ENCODE data around the gene MXRA5.

MXRA5 gene

GRCh38 chrX:3326681-3327080 is 19.8 kb downstream of the MXRA5 start:
- Histone ChIP-seq H3K9ac (ENCODE audit: insufficient read length, low read depth) (no peak overlapping the region), H3K27me3 (ENCODE audit: insufficient read depth, insufficient read length) (peaks cover 2% of the 10 kb centered on the region), H3K4me1 (ENCODE audit: insufficient read depth, insufficient read length) (no peaks in the 10 kb centered on the region), H3K9me3 (ENCODE audit: insufficient read depth, low read length) (no peaks in the 10 kb centered on the region), H3K4me3 (ENCODE audit: insufficient read length, low read depth) (no peak overlapping the region), H3K36me3 (ENCODE audit: insufficient read depth, insufficient read length, low read length) (no peaks in the 10 kb centered on the region)
- DNase-seq (ENCODE audit: low read depth, low spot score) = no peak
- TF ChIP-seq SUZ12 (IDR thresholded peaks at IDR 0.05; ENCODE audit: extremely low read depth, insufficient read depth, insufficient read length) = no peak
- TF ChIP-seq YY1 (IDR thresholded peaks at IDR 0.05; ENCODE audit: insufficient read depth, insufficient read length) = no peak
- TF ChIP-seq ZNF274 (IDR thresholded peaks at IDR 0.05; ENCODE audit: low read depth, low read length) = no peak

- no peak overlapping the region for H3K9ac ChIP-seq (ENCODE audit: insufficient read length, low read depth)
- DNase-seq (ENCODE audit: low read depth, low spot score) = no peak
- no peaks in the 10 kb centered on the region for H3K36me3 ChIP-seq (ENCODE audit: insufficient read depth, insufficient read length, low read length)
- TF ChIP-seq SUZ12 (IDR thresholded peaks at IDR 0.05; ENCODE audit: extremely low read depth, insufficient read depth, insufficient read length) (no peak), ZNF274 (IDR thresholded peaks at IDR 0.05; ENCODE audit: low read depth, low read length) (no peak), YY1 (IDR thresholded peaks at IDR 0.05; ENCODE audit: insufficient read depth, insufficient read length) (no peak)
- no peaks in the 10 kb centered on the region for H3K4me1 ChIP-seq (ENCODE audit: insufficient read depth, insufficient read length)
- H3K4me3 ChIP-seq (ENCODE audit: insufficient read length, low read depth) = no peak overlapping the region
- H3K9me3 ChIP-seq (ENCODE audit: insufficient read depth, low read length) = no peaks in the 10 kb centered on the region
- H3K27me3 ChIP-seq (ENCODE audit: insufficient read depth, insufficient read length) = no peaks in the 10 kb centered on the region
Observed at GRCh38 chrX:3320471-3321046, 25.9 kb downstream of the MXRA5 start.

GRCh38 chrX:3317191-3317718 is 29.2 kb downstream of the MXRA5 start:
- Histone ChIP-seq H3K9ac (ENCODE audit: insufficient read length, low read depth) (no peak overlapping the region), H3K27me3 (ENCODE audit: insufficient read depth, insufficient read length) (no peaks in the 10 kb centered on the region), H3K4me1 (ENCODE audit: insufficient read depth, insufficient read length) (no peaks in the 10 kb centered on the region), H3K36me3 (ENCODE audit: insufficient read depth, insufficient read length, low read length) (no peaks in the 10 kb centered on the region), H3K4me3 (ENCODE audit: insufficient read length, low read depth) (no peak overlapping the region), H3K9me3 (ENCODE audit: insufficient read depth, low read length) (no peaks in the 10 kb centered on the region)
- no peak for DNase-seq (ENCODE audit: low read depth, low spot score)
- TF ChIP-seq ZNF274 (IDR thresholded peaks at IDR 0.05; ENCODE audit: low read depth, low read length) = no peak
- TF ChIP-seq SUZ12 (IDR thresholded peaks at IDR 0.05; ENCODE audit: extremely low read depth, insufficient read depth, insufficient read length) = no peak
- no peak for TF ChIP-seq YY1 (IDR thresholded peaks at IDR 0.05; ENCODE audit: insufficient read depth, insufficient read length)

GRCh38 chrX:3312109-3312508 is 34.3 kb downstream of the MXRA5 start:
- H3K36me3 ChIP-seq (ENCODE audit: insufficient read depth, insufficient read length, low read length) = peaks cover 4% of the 10 kb centered on the region
- no peaks in the 10 kb centered on the region for H3K27me3 ChIP-seq (ENCODE audit: insufficient read depth, insufficient read length)
- no peaks in the 10 kb centered on the region for H3K4me1 ChIP-seq (ENCODE audit: insufficient read depth, insufficient read length)
- DNase-seq (ENCODE audit: low read depth, low spot score) = no peak
- TF ChIP-seq SUZ12 (IDR thresholded peaks at IDR 0.05; ENCODE audit: extremely low read depth, insufficient read depth, insufficient read length) (no peak), ZNF274 (IDR thresholded peaks at IDR 0.05; ENCODE audit: low read depth, low read length) (no peak), YY1 (IDR thresholded peaks at IDR 0.05; ENCODE audit: insufficient read depth, insufficient read length) (no peak)
- H3K9ac ChIP-seq (ENCODE audit: insufficient read length, low read depth) = no peak overlapping the region
- no peak overlapping the region for H3K4me3 ChIP-seq (ENCODE audit: insufficient read length, low read depth)
- no peaks in the 10 kb centered on the region for H3K9me3 ChIP-seq (ENCODE audit: insufficient read depth, low read length)

- H3K27me3 ChIP-seq (ENCODE audit: insufficient read depth, insufficient read length) = no peaks in the 10 kb centered on the region
- no peak for TF ChIP-seq YY1 (IDR thresholded peaks at IDR 0.05; ENCODE audit: insufficient read depth, insufficient read length)
- no peak for TF ChIP-seq ZNF274 (IDR thresholded peaks at IDR 0.05; ENCODE audit: low read depth, low read length)
- no peak for TF ChIP-seq SUZ12 (IDR thresholded peaks at IDR 0.05; ENCODE audit: extremely low read depth, insufficient read depth, insufficient read length)
- no peaks in the 10 kb centered on the region for H3K9me3 ChIP-seq (ENCODE audit: insufficient read depth, low read length)
- no peaks in the 10 kb centered on the region for H3K4me1 ChIP-seq (ENCODE audit: insufficient read depth, insufficient read length)
- peaks cover 4% of the 10 kb centered on the region for H3K36me3 ChIP-seq (ENCODE audit: insufficient read depth, insufficient read length, low read length)
- H3K9ac ChIP-seq (ENCODE audit: insufficient read length, low read depth) = no peak overlapping the region
- DNase-seq (ENCODE audit: low read depth, low spot score) = no peak
- H3K4me3 ChIP-seq (ENCODE audit: insufficient read length, low read depth) = no peak overlapping the region
Observed at GRCh38 chrX:3307881-3308280, 38.6 kb downstream of the MXRA5 start.

- no peak for TF ChIP-seq SUZ12 (IDR thresholded peaks at IDR 0.05; ENCODE audit: extremely low read depth, insufficient read depth, insufficient read length)
- no peak for TF ChIP-seq YY1 (IDR thresholded peaks at IDR 0.05; ENCODE audit: insufficient read depth, insufficient read length)
- TF ChIP-seq ZNF274 (IDR thresholded peaks at IDR 0.05; ENCODE audit: low read depth, low read length) = no peak
- Histone ChIP-seq H3K4me1 (ENCODE audit: insufficient read depth, insufficient read length) (no peaks in the 10 kb centered on the region), H3K4me3 (ENCODE audit: insufficient read length, low read depth) (no peak overlapping the region), H3K9me3 (ENCODE audit: insufficient read depth, low read length) (peaks cover 6% of the 10 kb centered on the region; the same call in 1 of the 2 replicates), H3K9ac (ENCODE audit: insufficient read length, low read depth) (no peak overlapping the region), H3K27me3 (ENCODE audit: insufficient read depth, insufficient read length) (no peaks in the 10 kb centered on the region), H3K36me3 (ENCODE audit: insufficient read depth, insufficient read length, low read length) (no peaks in the 10 kb centered on the region)
- no peak for DNase-seq (ENCODE audit: low read depth, low spot score)
Observed at GRCh38 chrX:3299636-3300035, 46.8 kb downstream of the MXRA5 start.

GRCh38 chrX:3295731-3296130 is 50.7 kb downstream of the MXRA5 start:
- TF ChIP-seq SUZ12 (IDR thresholded peaks at IDR 0.05; ENCODE audit: extremely low read depth, insufficient read depth, insufficient read length) = no peak
- no peak for TF ChIP-seq YY1 (IDR thresholded peaks at IDR 0.05; ENCODE audit: insufficient read depth, insufficient read length)
- TF ChIP-seq ZNF274 (IDR thresholded peaks at IDR 0.05; ENCODE audit: low read depth, low read length) = no peak
- Histone ChIP-seq H3K27me3 (ENCODE audit: insufficient read depth, insufficient read length) (no peaks in the 10 kb centered on the region), H3K36me3 (ENCODE audit: insufficient read depth, insufficient read length, low read length) (no peaks in the 10 kb centered on the region), H3K4me3 (ENCODE audit: insufficient read length, low read depth) (no peak overlapping the region), H3K4me1 (ENCODE audit: insufficient read depth, insufficient read length) (no peaks in the 10 kb centered on the region), H3K9ac (ENCODE audit: insufficient read length, low read depth) (no peak overlapping the region), H3K9me3 (ENCODE audit: insufficient read depth, low read length) (peaks cover 8% of the 10 kb centered on the region)
- DNase-seq (ENCODE audit: low read depth, low spot score) = peak; percentile 42
